CD4-positive, alpha-beta T cell treated with Interleukin-17A for 1 hour (primary cell): ENCODE measurements around the gene DTD2.

Experiments used
- DNase-seq: peaks from one replicate; pipeline ENCODE4 v3.0.0-alpha.2; 2020

The DTD2 gene

DNA sequence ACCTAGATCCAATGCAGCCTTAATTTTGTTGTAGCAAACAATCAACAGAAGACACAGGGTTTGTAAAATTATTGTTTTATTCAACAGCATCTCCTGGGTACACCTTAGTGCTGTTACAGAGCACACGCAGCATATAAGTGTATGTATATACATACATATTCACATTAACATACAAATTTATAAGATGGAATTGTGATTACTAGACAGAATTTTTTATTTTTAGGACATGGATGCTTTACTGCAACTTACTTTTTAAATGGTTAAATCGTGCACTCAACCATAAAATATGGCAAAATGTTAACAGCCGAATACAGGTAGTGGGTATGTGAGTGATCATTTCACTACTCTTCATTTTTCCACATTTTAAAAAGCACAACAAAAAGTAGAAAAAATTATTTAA, 53.6 kb downstream of the DTD2 start:
- no peak for DNase-seq

DNA sequence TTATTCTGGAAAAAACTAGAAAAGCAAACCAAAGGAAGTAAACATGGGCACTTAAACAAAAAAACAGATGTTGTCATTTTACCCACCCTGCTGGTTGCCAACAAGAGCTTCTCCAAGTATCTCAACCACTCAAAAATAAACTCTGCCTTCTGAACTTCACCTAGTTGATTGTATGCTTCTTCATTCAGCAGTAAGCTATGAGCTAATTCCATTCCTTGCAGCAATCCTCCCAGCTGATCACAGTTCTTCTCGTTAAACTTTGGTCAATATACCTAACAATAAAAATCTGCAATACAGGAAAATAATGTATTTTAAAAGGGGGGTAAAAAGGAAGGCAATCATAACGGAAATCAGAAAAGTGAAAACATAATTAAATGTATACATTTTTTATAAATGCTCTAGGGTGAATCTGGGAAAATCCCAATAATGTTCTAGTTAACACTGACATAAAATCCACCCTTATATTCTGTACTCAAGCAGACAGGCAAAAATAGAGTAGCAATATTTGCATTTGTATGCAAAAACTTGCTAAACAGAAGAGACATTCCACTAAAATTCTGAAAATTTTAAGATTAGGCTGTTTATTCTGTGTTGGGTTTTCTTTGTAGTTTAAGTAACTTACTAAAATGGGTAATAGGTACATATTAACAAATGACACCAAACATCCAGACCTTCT, 54.4 kb downstream of the DTD2 start:
- no peak for DNase-seq

DNA sequence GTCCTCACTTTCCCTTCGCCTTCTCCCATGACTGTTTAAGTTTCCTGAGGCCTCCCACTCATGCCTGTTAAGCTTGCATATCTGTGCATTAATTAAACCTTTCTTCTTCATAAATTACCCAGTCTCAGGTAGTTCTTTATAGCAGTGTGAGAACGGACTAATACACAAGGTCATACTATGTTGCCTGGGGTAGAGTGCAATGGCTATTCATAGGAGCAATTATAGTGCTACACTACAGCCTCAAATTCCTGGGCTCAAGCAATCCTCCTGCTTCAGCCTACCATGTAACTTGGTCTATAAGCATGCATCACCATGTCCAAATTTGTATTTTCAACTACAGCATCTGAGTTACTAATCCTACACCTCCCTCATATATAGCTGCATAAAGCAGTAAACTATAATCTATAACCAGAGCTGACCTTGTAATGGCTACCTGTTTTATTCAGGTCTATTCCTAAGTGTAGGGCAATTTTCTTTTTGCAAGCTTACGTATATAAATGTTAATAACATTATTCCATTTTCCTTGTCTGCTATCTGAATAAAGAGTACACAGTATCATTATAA, 55.9 kb downstream of the DTD2 start:
- no peak for DNase-seq

DNA sequence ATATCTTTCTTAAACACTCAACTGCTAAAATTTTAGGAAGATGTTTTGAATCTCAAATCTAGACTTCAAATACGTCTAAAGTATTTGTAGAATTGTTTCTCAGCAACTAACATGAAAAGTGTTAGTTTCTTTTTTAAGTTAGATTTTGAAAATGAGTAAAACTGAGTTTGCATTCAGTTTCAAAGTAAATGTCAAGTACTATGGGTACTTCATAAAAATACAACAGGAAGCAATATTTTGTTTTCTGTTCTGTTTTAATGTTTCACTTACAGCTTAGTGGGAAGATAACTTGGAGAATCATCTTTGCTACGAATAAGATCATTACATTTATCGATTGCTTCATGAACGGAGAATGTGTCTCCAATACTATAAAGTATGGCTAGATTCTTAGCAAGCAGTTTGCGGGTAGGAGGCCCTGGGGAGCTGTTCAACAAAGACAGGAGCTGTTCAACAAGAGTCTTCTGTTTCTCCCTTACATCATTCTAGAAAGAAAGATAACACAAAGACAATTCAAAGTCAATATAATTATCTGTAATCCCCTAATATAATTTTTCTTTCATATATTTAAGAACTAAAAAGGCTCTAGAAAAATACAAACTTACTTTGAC, 57.2 kb downstream of the DTD2 start:
- no peak for DNase-seq
